Measurements from ENCODE around the gene TBL1X. TPM values are rescaled to one million over a fixed set of nuclear protein-coding genes. Genes with fewer than 3 reads are reported as not detected.

The TBL1X gene
- total RNA-seq (10 to 100 TPM in 4 of 5 donors, 1 to 10 TPM in 1; 6.1 to 53.1 (median 17.4) TPM), polyA plus RNA-seq (1 to 10 TPM; 4.7 to 7.0 (median 5.5) TPM)
- long read RNA-seq, donor 1, result 0 reads
- long read RNA-seq, donor 2, full-length matches to known transcripts, result 3 of 3 reads
- long read RNA-seq, donor 2, partial matches to known transcripts, result 0 of 3 reads
- long read RNA-seq, donor 2, other reads (novel, unspliced or antisense), result 0 of 3 reads
- long read RNA-seq, donor 3, result 0 reads
- long read RNA-seq, donor 4, result 0 reads
- long read RNA-seq, donor 5, full-length matches to known transcripts, result 4 of 4 reads
- long read RNA-seq, donor 5, partial matches to known transcripts, result 0 of 4 reads
- long read RNA-seq, donor 5, other reads (novel, unspliced or antisense), result 0 of 4 reads
- long read RNA-seq, donor 6, full-length matches to known transcripts, result 1 of 1 reads
- long read RNA-seq, donor 6, partial matches to known transcripts, result 0 of 1 reads
- long read RNA-seq, donor 6, other reads (novel, unspliced or antisense), result 0 of 1 reads
- long read RNA-seq, donor 7, result 0 reads
- long read RNA-seq, donor 8, full-length matches to known transcripts, result 1 of 1 reads
- long read RNA-seq, donor 8, partial matches to known transcripts, result 0 of 1 reads
- long read RNA-seq, donor 8, other reads (novel, unspliced or antisense), result 0 of 1 reads
- long read RNA-seq, donor 9, result 0 reads
- long read RNA-seq, donor 10, result 0 reads

DNA sequence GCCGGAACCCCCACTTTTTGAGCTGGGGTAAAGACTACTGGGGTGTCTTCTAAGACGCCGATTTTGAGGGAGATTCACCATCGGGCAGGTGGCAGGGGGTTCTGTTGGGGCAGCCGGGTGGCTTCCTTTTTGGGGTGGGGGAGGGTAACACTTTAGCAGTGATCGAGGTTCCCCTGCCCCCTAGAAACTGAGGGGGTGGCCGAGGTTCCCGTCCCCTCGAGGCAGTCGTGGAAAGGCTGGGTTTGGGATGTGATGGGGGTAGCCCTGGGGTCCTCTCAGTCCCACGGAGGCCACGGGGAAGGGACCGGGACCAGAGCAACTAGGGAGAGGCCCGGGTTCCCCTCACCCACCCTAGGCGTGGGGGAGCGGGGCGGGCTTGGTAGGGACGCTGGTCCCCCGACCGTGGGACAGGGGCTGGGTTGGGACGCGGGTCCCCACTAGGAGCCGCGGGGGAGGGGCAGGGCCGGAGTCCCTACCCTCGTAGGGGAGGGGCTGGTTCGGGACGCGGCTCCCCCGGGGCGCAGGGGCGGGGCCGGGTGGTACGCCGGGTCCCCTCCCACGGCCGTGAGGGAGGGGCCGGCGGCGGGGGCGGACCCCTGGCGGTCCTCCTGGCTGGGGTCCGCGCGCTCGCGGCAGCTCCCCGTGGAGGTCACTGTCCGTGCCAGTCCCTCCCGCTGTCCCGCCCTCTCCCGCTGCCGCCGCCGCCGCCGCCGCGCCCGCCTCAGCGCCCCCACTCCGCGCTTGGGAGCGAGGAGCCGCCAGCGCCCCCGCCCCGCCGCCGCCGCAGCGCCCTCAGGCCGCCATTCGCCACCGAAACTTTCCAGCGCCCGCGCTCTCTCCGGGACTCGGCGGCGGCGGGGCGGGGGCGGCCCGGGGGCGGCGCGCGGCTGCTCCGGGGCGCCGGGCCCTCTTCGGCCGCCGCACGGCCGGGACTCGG, at the start of gene TBL1X:
TBL1X (plus strand) TSS at position 624 of the 937 bp plus-strand sequence. CDS start 188,529 bp downstream, outside the sequence.
- peaks cover 0 to 19% (median 0%) of the 10 kb centered on the region in 3 donors for H3K27me3 ChIP-seq
- intact Hi-C loops (cut with DNase I; ENCODE audit: low total_unique reads), result no loop called here
- 3 to 26% (median 11%) methylated on average over 7 to 77 of the region's 99 CpGs for WGBS, 5 donors
- H3K9me3 ChIP-seq, result no peaks in the 10 kb centered on the region
- peak; percentile 51 to 81 for DNase-seq
- H3K27ac ChIP-seq, result peak within 1 kb of the TSS; percentile 71 to 89 (median 89)
- H3K36me3 ChIP-seq, result no peaks in the 10 kb centered on the region
- no peak for TF ChIP-seq POLR2A (IDR thresholded peaks at IDR 0.05)
- no peak for TF ChIP-seq CTCF (IDR thresholded peaks at IDR 0.05)
- TF ChIP-seq EP300 (IDR thresholded peaks at IDR 0.05), result no peak
- TF ChIP-seq POLR2AphosphoS5 (IDR thresholded peaks at IDR 0.05), result no peak
- H3K4me1 ChIP-seq, result peaks cover 0 to 60% (median 46%) of the 10 kb centered on the region in 4 donors
- H3K4me3 ChIP-seq, result peak within 1 kb of the TSS; percentile 62 to 75 (median 65)

DNA sequence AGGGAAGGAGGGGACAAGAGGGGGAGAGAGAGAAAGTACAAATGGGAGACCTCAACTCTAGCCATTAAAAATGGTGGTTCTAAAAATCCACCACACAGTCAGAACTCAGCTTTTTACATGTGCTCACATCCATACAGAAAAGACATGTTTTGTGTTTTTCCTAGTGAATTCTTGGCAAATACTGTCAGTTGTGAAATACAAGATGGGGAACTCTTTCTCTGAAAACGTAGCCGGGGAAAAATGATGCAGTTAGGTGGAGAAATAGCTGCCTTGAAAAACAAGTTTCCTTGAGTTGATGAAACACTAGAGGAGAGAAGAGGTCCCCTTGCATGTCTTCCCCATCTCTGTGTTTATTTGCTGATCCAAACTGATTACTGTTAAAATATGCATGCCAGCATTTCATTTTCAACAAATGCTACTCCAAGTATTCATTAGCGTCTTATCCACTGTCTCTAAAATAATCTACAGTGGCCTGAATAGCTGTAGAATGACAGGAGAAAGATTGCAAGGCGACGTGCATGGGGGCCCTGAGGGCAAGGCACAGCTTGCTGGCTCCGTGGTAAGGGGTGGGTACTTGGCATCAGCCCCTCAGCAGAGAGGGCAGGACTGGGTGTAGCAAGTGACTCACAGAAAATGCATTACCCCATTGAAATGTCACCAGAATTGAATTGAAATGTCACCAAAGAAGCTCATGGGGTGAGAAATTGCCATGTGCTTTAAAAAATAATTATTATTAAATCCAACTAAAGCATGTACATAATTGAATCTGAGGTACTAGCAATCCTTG, 48.1 kb upstream of the TBL1X start:
- H3K27ac ChIP-seq, result no peak overlapping the region
- intact Hi-C loops (cut with DNase I; ENCODE audit: low total_unique reads), result no loop called here
- no peaks in the 10 kb centered on the region for H3K27me3 ChIP-seq
- no peaks in the 10 kb centered on the region for H3K9me3 ChIP-seq
- H3K36me3 ChIP-seq, result no peaks in the 10 kb centered on the region
- TF ChIP-seq EP300 (IDR thresholded peaks at IDR 0.05) (no peak), POLR2AphosphoS5 (IDR thresholded peaks at IDR 0.05) (peak in 1 of 3 donors; percentile 47), CTCF (IDR thresholded peaks at IDR 0.05) (no peak), POLR2A (IDR thresholded peaks at IDR 0.05) (no peak)
- H3K4me1 ChIP-seq, result no peaks in the 10 kb centered on the region
- WGBS, 5 donors, result 40 to 65% (median 48%) methylated on average over 6 of the region's 6 CpGs
- DNase-seq, result no peak
- H3K4me3 ChIP-seq, result no peak overlapping the region

- H3K27ac ChIP-seq, result no peak overlapping the region
- no peak overlapping the region for H3K4me3 ChIP-seq
- no peak for DNase-seq
- intact Hi-C loops (cut with DNase I; ENCODE audit: low total_unique reads), result no loop called here
- no peaks in the 10 kb centered on the region for H3K27me3 ChIP-seq
- H3K9me3 ChIP-seq, result no peaks in the 10 kb centered on the region
- no peaks in the 10 kb centered on the region for H3K36me3 ChIP-seq
- WGBS, 5 donors, result 46 to 59% (median 49%) methylated on average over 6 of the region's 6 CpGs
- TF ChIP-seq CTCF (IDR thresholded peaks at IDR 0.05) (no peak), POLR2A (IDR thresholded peaks at IDR 0.05) (no peak)
- no peaks in the 10 kb centered on the region for H3K4me1 ChIP-seq
Measured at GRCh38 chrX:9418262-9418661, 46.6 kb upstream of the TBL1X start.

All from stomach (tissue), 19 donors.